ENCODE results near the gene SHPK. TPM values are rescaled to one million over a fixed set of nuclear protein-coding genes. Genes with fewer than 3 reads are reported as not detected.

Gene SHPK
- total RNA-seq, 1 experiment from 2014 or later, result 9.7 TPM

- no peak for DNase-seq (ENCODE audit: extremely low read depth, low read depth)
Observed at GRCh38 chr17:3663102-3664011, 27.3 kb upstream of the SHPK start.

GRCh38 chr17:3660311-3660891, 24.4 kb upstream of the SHPK start:
- DNase-seq (ENCODE audit: extremely low read depth, low read depth), result no peak

- no peak for DNase-seq (ENCODE audit: extremely low read depth, low read depth)
Observed at GRCh38 chr17:3659541-3660111, 23.6 kb upstream of the SHPK start.

- no peak for DNase-seq (ENCODE audit: extremely low read depth, low read depth)
Observed at GRCh38 chr17:3658784-3659449, 22.9 kb upstream of the SHPK start.

- no peak for DNase-seq (ENCODE audit: extremely low read depth, low read depth)
Observed at GRCh38 chr17:3657874-3658783, 22.1 kb upstream of the SHPK start.

GRCh38 chr17:3657588-3657869, 21.5 kb upstream of the SHPK start:
- no peak for DNase-seq (ENCODE audit: extremely low read depth, low read depth)

- DNase-seq (ENCODE audit: extremely low read depth, low read depth), result no peak
Observed at GRCh38 chr17:3656755-3657587, 20.9 kb upstream of the SHPK start.

GRCh38 chr17:3656353-3656752, 20.3 kb upstream of the SHPK start:
- no peak for DNase-seq (ENCODE audit: extremely low read depth, low read depth)

- no peak for DNase-seq (ENCODE audit: extremely low read depth, low read depth)
Observed at GRCh38 chr17:3655766-3656165, 19.7 kb upstream of the SHPK start.

- peak; percentile 64 for DNase-seq (ENCODE audit: extremely low read depth, low read depth)
Observed at GRCh38 chr17:3647769-3648555, 11.9 kb upstream of the SHPK start.

- no peak for DNase-seq (ENCODE audit: extremely low read depth, low read depth)
Observed at GRCh38 chr17:3647251-3647650, 11.2 kb upstream of the SHPK start.

GRCh38 chr17:3645310-3645709, 9.3 kb upstream of the SHPK start:
- DNase-seq (ENCODE audit: extremely low read depth, low read depth), result no peak

GRCh38 chr17:3643889-3644349, 7.9 kb upstream of the SHPK start:
- no peak for DNase-seq (ENCODE audit: extremely low read depth, low read depth)

- no peak for DNase-seq (ENCODE audit: extremely low read depth, low read depth)
Observed at GRCh38 chr17:3641717-3642486, 5.9 kb upstream of the SHPK start.

- no peak for DNase-seq (ENCODE audit: extremely low read depth, low read depth)
Observed at GRCh38 chr17:3641014-3641413, 5.0 kb upstream of the SHPK start.

- DNase-seq (ENCODE audit: extremely low read depth, low read depth), result no peak
Observed at GRCh38 chr17:3639981-3640596, 4.0 kb upstream of the SHPK start.

- DNase-seq (ENCODE audit: extremely low read depth, low read depth), result no peak
Observed at GRCh38 chr17:3636908-3637373, 891 bp upstream of the SHPK start.

Measured in NCI-H460 (cell line).